ENCODE measurements around the gene MACROD2. TPM values are rescaled to one million over a fixed set of nuclear protein-coding genes. Genes with fewer than 3 reads are reported as not detected.

The MACROD2 gene
- total RNA-seq, 2 donors from 2014 or later, result 8.0 to 19.4 TPM

DNA sequence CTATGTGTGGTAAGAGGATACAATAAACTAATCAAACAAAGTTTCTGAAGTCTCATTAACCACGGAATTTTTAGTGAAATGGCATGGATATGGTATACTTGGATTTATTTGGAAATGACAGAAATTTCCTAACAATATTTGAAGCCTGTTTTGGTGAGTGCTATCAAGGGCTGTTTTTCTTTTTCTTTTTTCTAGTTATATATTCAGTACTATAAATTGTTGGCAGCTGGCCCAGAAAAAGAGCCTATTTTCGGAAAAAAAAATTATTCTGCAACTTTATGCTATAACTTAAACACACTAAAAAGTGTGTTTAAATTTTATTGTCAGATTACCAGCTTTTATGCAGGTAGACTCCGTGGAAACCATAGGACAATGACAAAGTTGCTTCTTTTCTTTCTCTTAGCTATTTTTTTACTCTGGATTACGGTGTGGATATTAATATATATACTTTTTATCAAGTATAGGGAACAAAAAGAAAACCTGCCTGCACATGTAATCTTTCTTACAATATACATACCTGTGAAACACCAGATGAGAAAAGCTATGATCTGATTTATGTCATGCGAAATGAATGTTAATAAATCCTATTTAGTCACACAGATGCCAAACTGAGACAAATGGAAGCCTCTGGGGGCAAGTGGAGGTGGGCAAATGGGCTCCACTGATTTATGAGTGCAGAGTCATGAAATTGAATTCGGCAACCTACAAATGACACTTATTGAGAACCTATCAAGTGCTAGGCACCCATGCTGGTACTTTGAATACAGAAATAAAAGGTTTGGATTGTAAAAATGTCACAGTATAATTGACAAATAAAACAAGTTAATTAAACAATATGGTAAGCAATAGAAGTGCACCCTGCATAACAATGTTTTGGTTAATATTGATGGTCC lies 1261.6 kb downstream of the MACROD2 start:
- Histone ChIP-seq H3K36me3 (no peaks in the 10 kb centered on the region), H3K27ac (no peak overlapping the region), H3K27me3 (replicated peaks; ENCODE audit: insufficient read depth) (no peaks in the 10 kb centered on the region), H3K4me3 (no peak overlapping the region), H3K9me3 (no peaks in the 10 kb centered on the region), H3K4me1 (replicated peaks) (no peaks in the 10 kb centered on the region)
- DNase-seq (ENCODE audit: low spot score), result no peak
- WGBS, result 58% methylated on average over 6 of the region's 6 CpGs
- intact Hi-C loops (cut with DNase I), result no loop called here
- TF ChIP-seq, protein P1, sequence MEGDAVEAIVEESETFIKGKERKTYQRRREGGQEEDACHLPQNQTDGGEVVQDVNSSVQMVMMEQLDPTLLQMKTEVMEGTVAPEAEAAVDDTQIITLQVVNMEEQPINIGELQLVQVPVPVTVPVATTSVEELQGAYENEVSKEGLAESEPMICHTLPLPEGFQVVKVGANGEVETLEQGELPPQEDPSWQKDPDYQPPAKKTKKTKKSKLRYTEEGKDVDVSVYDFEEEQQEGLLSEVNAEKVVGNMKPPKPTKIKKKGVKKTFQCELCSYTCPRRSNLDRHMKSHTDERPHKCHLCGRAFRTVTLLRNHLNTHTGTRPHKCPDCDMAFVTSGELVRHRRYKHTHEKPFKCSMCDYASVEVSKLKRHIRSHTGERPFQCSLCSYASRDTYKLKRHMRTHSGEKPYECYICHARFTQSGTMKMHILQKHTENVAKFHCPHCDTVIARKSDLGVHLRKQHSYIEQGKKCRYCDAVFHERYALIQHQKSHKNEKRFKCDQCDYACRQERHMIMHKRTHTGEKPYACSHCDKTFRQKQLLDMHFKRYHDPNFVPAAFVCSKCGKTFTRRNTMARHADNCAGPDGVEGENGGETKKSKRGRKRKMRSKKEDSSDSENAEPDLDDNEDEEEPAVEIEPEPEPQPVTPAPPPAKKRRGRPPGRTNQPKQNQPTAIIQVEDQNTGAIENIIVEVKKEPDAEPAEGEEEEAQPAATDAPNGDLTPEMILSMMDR (IDR thresholded peaks at IDR 0.05), result no peak
- TF ChIP-seq POLR2A (IDR thresholded peaks at IDR 0.05), result no peak

DNA sequence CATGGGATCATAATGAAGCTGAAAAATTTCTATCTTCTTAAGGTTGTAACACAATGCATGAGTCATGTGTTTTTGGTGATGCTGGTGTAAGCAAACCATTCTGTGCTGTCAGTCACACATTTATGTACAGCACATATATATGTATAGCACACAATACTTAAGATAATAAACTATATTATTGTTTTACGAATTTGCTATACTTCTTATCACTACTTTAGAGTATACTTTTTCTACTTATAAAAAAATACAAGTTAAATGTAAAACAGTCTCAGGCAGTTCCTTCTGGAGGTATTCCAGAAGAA lies 1262.2 kb downstream of the MACROD2 start:
- TF ChIP-seq POLR2A (IDR thresholded peaks at IDR 0.05), result no peak
- TF ChIP-seq, protein P1 (IDR thresholded peaks at IDR 0.05), result no peak
- TF ChIP-seq POLR2AphosphoS5 (IDR thresholded peaks at IDR 0.05), result no peak
- H3K36me3 ChIP-seq, result no peaks in the 10 kb centered on the region
- no peaks in the 10 kb centered on the region for H3K9me3 ChIP-seq
- no peak overlapping the region for H3K27ac ChIP-seq
- no peaks in the 10 kb centered on the region for H3K4me1 ChIP-seq (replicated peaks)
- H3K4me3 ChIP-seq, result no peak overlapping the region
- intact Hi-C loops (cut with DNase I), result no loop called here
- H3K27me3 ChIP-seq (replicated peaks; ENCODE audit: insufficient read depth), result no peaks in the 10 kb centered on the region
- WGBS, result 80% methylated on average over 1 of the region's 1 CpG
- no peak for DNase-seq (ENCODE audit: low spot score)

DNA sequence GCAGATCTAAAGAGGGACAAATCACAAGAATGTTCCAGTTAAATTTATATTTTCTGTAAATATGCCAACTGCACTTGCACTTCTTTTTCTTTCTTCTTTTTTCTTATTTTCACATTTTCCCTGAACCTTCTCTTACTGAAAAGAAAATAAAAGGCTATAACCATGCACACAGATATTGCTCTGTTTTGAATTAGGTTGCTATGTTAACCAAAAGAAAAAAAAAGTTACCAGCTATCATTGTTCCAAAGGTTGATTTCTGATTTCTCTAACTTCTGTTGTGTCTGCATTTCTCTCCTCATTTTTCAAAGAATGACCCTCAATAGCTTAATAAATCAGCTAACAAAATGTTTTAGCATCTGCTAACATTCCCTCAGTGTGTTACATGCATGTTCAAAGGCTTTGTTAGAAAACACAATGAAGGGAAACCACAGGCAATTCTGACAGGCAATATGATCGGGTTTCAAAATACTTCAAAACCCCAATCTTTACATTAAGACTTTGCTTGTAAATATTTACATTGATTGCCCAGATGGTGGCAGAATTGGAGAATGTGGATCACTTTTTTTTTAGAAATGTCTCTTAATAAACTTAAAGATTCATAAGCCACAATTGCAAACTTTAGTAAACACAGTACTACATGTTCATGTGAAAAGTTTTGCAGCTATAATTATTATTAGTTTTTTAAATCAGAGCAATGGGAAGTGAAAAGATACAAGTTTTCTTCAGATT lies 1270.4 kb downstream of the MACROD2 start:
- Histone ChIP-seq H3K4me3 (no peak overlapping the region), H3K4me1 (replicated peaks) (no peaks in the 10 kb centered on the region), H3K9me3 (no peaks in the 10 kb centered on the region), H3K27ac (no peak overlapping the region), H3K36me3 (no peaks in the 10 kb centered on the region), H3K27me3 (replicated peaks; ENCODE audit: insufficient read depth) (no peaks in the 10 kb centered on the region)
- no peak for DNase-seq (ENCODE audit: low spot score)
- TF ChIP-seq POLR2A (IDR thresholded peaks at IDR 0.05) (no peak), POLR2AphosphoS5 (IDR thresholded peaks at IDR 0.05) (no peak)
- TF ChIP-seq, protein P1 (IDR thresholded peaks at IDR 0.05), result no peak
- intact Hi-C loops (cut with DNase I), result no loop called here
- WGBS, result 44% methylated on average over 1 of the region's 1 CpG

DNA sequence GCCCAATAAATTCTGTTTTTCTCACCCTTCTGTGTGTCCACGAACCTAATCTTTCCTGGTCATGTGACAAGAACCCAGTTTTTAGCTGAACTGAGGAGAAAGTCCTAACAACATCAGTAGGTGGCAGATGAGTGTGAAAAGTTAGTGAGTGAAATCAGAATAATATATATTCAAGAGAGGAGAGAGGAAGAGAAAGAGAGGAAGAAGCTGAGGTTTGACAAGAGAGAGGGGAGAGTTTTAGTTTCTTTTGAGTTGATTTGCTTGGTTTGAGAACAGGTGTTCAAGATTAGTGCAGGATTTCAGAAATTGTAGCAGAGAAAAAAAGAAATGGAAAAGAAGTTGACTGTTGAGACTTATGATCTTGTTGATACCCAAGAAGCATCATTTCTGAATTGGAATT lies 1272.6 kb downstream of the MACROD2 start:
- H3K36me3 ChIP-seq, result no peaks in the 10 kb centered on the region
- no peak overlapping the region for H3K27ac ChIP-seq
- H3K4me3 ChIP-seq, result no peak overlapping the region
- no peak for DNase-seq (ENCODE audit: low spot score)
- TF ChIP-seq POLR2A (IDR thresholded peaks at IDR 0.05) (no peak), POLR2AphosphoS5 (IDR thresholded peaks at IDR 0.05) (no peak)
- TF ChIP-seq, protein P1 (IDR thresholded peaks at IDR 0.05), result no peak
- intact Hi-C loops (cut with DNase I), result no loop called here
- H3K9me3 ChIP-seq, result no peaks in the 10 kb centered on the region
- H3K4me1 ChIP-seq (replicated peaks), result no peaks in the 10 kb centered on the region
- WGBS, result 67% methylated on average over 1 of the region's 1 CpG
- H3K27me3 ChIP-seq (replicated peaks; ENCODE audit: insufficient read depth), result no peaks in the 10 kb centered on the region
